MM.1S (cell line): ENCODE measurements around the gene GOLGA2.

Source experiments
- EZH2 ChIP-seq: fragments of 300-600 bp; sonication (generic); optimal IDR thresholded peaks from 2 replicates; pipeline ENCODE3; 2017; ENCODE audit warnings: low read depth, mild to moderate bottlenecking, antibody characterized with exemption, low read length, mixed read lengths
- EZH2phosphoT487 ChIP-seq: fragments of 300-600 bp; sonication (generic); IDR thresholded peaks from 2 replicates; pipeline ENCODE4 v1.6.1; 2018; ENCODE audit warnings: antibody characterized with exemption, low read length

DNA sequence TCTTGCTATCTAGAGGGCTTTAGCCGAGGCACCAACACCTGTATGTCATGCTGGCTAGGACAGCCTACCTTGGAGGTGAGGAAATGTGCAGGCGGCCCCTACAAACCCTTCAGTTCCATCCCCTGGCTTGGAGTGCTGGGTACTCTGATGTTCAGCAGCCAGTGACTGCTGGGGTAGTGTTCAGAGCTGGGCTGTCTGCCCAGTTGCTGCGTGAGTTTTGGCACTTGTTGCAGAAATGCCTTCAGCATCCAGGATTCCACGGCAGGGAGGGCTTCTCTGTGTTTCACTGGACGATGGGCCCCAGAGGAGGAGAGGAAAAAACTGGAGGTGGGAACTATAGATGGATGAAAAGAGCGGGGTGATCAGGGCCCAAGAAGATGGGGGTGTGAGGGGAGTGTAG is 10.6 kb upstream of the GOLGA2 start:
- TF ChIP-seq EZH2phosphoT487, result no peak
- no peak for TF ChIP-seq EZH2
